Measurements from ENCODE around the gene TMEM116.
"Not testable (repeated sequence)": the region's sequence is repeated elsewhere in the genome, so short reads cannot be mapped to it uniquely, and the experiment has no call there.

The TMEM116 gene

DNA sequence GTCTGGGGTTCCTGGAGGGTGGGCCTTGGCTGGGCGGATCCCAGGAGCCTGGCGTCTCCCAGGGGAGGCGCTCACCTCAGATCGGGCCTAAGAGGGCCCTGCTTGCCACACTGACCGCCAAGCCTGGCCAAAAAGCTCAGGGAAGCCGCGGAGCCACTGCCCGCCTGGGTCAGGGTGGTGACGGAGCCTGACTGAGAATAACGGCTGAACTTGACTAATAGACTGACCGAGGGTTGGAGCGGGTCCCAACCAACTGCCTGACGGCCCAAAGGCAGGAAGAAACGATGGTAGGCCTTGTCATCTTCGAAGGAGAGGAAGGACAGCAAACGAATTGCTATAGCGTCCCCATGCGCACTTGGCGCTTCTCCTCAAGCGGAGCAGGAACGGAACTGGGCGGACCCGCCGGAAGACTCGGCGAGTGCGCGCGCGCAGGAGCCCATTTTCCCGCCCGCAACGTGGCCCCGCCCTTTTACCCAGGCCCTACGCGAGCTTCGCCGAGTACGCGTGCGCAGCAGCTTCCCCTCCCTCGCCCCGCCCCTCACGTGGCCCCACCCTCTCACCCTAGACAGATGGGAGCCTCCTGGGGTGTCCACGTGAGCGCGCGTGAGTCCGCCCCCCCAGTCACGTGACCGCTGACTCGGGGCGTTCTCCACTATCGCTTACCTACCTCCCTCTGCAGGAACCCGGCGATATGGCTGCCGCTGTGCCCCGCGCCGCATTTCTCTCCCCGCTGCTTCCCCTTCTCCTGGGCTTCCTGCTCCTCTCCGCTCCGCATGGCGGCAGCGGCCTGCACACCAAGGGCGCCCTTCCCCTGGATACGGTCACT lies at the start of gene TMEM116, which contains the start of gene ERP29:
TSS of gene TMEM116 (minus strand) at position 391 of the 826 bp plus-strand sequence. CDS start 7,895 bp downstream, outside the sequence.
TSS of gene ERP29 (plus strand) at position 652 of the 826 bp plus-strand sequence. CDS start at position 692, 40 bp downstream.
- peak; percentile 97 for DNase-seq

DNA sequence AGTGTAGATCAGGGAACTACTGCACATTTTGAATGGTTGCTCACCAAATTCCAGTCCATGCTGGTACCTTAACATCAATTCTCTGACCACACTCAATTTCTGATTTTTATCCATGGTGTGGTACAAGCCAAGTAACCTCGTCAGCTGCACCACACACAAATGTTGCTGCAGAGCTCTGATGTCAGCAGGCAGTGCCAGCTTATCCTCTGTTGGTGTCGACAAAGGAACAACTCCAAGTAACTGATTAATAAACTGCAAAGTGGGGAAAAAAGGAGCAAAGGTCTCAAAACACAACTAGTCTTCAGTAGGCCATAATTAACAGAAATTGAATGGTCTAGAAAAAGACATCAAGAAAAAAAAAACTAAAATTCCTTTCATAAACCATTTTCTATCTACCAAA lies 48.2 kb upstream of the TMEM116 start:
- DNase-seq, result no peak

DNA sequence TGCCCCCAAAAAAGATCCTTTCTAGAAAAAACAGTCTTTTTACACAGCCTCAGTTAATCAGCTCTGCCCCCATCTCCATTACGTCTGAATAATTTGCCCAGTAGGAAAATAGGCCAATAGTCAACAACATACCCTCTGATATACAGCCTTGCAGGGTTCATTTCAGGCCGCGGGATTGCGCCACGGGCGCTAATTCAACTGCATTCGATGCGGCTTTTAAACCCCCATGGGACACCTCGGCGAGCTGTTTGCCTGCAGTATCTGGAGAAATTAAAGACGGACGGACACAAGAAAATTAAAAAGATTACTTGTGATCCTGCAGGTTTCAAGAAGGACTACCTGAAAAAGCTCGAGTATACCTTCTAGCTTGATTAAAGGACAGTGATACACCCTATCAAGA lies 36.4 kb upstream of the TMEM116 start:
- no peak for DNase-seq

DNA sequence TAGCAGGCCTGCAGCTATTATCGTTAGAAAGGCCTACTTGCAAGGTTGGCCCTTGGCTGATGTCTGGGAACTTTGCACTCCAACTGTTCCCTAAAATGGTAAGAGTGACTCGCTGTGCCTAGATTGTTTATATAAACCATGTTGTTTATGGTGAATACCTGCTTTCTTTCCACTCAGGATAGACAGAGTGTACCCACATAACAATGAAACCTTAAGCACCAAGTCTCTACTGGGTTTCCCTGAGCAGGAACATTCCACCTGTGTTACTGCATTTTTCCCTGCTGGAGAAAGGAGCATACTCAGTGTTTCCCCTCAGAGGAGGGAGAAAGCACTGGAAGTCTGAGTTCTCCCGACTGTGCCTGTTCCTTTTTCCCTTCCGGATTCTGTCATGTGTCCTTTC lies 33.0 kb upstream of the TMEM116 start:
- no peak for DNase-seq

DNA sequence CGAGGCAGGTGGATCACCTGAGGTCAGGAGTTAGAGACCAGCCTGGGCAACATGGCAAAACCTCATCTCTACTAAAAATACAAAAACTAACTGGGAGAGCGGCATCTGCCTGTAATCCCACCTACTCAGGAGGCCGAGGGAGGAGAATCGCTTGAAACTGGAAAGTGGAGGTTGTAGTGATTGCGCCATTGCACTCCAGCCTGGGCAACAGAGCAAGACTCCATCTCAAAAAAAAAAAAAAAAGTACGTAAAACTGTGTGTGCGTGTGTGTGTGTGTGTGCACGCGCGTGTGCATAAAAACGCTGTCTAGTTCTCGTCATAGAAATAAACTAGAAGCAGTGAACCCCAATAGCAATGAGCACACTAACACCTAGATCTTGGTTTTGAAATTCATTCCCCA lies 23.6 kb upstream of the TMEM116 start:
- not testable (repeated sequence) for DNase-seq

DNA sequence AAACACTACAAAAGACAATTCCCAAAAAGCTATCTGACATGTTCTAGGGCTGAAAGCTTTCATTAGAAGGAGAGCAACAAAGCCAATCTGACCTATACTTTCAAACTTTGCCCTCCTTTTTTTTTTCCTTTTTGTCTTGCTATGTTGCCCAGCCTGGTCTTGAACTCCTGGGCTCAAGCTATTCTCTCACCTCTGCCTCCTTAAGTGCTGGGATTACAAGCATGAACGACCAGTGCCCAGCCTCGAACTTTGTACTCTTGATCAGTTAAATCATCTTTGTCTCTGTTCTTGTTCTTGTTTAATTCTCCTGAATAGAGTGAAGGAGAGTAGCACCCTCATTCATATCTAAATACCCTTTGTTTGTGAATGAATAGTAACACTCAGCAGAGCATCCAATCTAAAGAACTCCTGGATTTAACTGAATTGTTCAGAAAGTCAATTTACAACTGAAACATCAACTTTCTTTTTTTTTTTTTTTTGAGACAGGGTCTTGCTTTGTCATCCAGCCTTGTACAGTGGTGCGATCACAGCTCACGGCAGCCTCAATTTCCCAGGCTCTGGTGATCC lies 22.3 kb upstream of the TMEM116 start:
- DNase-seq, result no peak

DNA sequence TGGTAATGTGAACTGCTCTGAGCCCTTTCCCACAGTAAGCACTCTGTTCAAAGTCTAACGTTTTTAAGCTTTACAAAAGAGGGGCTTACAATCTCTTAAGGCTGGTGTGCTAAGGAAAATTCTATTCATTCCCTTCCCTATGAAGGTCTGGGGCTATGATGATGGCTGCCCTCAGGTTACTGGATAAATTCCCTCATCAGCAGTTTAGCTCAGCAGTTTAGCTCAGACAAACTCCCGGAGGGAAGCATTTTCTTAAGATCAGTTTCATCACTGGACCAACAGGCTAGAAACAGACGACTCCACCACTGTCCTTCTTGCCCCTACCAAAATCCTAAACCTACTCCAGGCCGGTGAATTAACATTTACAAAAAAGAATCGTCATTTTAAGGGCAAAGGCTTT lies 19.3 kb upstream of the TMEM116 start:
- DNase-seq, result no peak

DNA sequence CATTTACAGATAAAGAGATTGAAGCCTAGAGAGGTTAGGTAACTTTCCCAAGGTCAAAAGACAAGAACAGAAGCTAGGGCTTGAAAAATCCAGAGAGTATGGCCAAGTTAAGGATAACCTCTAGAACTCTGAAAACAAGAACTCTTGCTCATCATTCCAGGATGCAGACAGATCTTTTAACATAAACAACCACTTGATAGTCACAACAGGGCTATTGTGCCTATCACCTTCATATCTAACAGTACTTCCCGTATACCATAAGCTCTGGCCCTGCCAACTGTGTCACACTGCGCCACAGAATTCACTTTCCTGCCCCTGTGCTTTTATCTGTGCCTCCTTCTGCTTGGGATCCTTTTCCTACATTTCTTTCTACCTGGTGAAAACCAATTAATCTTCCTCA lies 18.5 kb upstream of the TMEM116 start:
- no peak for DNase-seq

DNA sequence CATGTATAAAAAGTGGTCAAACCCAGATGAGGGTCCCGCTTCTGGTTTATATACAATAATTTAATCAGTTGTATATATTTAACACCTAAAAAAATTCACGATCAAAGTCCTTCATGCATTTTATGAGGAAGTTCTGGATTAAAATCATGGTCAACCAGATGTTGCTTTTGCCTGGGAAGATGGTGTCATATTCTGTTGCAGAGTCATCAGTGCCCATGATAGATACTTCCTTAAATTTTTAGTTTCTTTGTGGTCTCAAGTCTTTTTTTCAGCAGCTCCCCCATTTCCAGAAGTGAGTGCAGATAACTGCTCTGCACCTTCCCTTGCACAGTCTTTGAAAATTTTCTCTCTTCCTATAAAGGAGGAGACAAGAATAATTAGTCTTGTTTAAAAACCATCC lies 16.3 kb upstream of the TMEM116 start:
- DNase-seq, result no peak

DNA sequence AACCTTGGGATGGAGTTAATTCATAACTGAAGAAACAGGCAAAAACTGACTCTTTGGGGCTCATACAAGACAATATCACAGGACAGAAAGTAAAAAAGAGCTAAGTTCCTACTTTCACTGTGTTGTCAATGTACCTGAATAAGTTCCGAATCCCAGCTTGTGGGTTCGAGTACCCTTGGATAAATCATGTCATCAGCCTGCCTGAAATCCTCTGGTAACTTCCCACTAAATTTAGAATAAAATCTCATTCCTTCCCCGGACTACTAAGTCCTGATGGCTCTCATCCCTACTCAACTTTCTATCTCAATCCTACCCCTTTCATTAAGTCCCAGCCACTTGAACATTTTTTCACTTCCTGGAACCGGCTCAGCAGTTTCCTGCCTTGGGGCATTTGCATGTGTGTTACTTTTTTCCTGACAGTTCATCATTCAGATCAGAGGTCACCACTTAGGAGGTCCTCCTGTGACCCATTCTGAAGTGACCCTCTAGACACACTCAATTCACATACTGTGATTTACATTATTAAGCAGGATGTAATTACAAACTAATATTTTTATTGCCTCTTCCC lies 12.9 kb upstream of the TMEM116 start:
- no peak for DNase-seq

DNA sequence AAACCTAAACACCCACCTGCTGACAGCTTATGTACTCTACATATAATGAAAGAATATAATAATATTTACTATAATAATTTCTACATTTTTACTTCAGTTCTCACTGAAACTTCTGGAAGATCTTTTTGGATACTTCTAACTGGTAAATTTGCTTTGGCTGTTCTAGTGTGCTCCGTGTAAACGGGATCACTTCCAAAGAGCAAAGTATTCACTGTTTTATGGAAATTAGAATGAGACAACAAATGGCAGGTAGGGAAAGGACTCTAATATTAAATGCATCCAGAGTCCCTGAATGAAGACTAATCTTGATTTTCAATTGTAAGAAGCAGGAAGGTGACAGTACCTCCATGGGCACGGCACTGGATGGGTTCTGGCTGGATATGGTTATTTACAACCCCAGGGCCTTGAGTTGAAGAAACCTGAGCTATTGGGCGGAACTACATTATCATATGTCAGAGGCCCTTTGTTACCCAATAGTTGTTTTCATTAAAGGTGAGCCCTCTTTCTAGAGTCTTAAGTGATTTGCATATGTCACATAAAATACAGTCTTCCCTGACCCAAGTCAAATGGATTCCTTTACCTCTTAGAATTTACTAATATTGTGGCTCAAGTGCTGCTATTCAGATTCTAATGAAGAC lies 10.9 kb upstream of the TMEM116 start:
- DNase-seq, result no peak

DNA sequence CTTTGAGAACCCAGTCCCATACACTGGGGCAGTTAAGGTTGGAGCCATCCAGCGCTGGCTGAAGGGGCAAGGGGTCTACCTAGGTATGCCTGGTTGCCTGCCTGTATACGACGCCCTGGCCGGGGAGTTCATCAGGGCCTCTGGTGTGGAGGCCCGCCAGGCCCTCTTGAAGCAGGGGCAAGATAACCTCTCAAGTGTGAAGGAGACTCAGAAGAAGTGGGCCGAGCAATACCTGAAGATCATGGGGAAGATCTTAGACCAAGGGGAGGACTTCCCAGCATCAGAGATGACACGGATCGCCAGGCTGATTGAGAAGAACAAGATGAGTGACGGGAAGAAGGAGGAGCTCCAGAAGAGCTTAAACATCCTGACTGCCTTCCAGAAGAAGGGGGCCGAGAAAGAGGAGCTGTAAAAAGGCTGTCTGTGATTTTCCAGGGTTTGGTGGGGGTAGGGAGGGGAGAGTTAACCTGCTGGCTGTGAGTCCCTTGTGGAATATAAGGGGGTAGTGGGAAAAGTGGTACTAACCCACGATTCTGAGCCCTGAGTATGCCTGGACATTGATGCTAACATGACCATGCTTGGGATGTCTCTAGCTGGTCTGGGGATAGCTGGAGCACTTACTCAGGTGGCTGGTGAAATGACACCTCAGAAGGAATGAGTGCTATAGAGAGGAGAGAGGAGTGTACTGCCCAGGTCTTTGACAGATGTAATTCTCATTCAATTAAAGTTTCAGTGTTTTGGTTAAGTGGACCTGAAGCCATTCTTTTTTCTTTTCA lies 9.5 kb upstream of the TMEM116 start:
- no peak for DNase-seq

DNA sequence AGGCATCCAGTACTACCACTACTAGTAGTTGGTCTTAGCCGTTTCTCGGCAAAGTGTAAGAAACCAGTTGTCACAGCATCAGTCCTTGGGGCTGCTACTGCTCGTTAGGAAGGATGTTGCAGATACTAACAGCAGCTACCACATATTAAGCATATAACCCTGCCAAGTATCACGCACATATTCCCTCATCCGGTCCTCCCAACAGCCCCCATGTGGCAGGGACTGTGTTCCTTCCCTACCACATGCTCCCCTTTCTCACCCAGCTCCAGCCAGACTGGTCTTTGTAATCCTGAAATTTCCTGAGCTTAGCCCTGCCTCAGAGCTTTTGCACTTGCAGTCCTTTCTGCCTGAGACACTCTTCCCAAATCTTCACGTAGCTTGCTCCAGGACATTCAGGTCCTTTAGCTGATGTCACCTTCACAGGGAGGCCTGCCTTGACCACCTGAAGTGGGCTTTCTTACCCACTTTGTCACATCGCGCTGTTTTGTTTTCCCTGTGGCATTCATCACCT lies 8.0 kb upstream of the TMEM116 start:
- no peak for DNase-seq

DNA sequence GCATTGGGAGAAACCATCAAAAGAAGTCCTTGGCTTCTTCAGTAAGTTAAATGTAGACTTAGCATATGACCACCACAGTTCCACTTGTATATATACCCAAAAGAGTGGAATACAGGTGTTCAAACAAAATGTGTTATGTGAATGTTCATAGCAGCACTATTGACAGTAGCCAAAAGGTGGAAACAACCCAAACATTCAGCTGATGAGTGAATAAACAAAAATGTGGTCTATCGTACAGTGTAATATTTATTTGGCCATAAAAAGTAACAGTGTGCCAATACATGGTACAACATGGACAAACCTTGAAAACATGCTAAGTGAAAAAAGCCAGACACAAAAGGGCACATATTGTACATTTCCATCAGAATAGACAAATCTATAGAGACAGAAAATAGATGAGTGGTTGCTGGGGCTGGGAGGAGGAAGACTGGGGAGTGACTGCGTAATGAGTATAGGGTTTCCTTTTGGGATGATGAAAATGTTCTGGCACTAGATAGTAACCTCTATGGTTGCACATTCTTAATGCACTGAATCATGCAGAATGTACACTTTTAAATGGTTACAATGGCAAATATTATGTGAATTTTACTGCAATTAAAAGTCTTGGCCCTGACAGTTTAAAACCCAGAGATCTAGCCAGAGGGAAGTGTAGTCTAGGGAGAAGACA lies 5.7 kb upstream of the TMEM116 start:
- no peak for DNase-seq

DNA sequence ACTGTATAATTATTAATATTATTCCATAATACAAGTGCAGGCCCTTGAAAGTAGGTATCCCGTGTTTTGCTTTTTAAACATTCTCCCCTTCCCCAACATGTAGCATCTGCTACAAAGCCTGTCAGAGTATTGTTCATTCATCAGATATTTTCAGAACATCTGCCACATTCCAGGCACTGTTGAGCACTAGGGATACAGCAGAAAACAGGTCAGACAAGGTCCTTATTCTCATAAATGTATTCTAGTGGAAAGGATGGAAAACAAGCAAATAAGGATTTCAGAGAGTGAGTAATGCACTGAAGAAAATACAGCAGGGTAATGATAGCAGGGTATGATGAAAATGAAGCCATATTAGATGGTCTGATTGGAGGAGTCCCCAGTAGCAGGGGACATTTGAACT lies 4.1 kb upstream of the TMEM116 start:
- DNase-seq, result no peak

DNA sequence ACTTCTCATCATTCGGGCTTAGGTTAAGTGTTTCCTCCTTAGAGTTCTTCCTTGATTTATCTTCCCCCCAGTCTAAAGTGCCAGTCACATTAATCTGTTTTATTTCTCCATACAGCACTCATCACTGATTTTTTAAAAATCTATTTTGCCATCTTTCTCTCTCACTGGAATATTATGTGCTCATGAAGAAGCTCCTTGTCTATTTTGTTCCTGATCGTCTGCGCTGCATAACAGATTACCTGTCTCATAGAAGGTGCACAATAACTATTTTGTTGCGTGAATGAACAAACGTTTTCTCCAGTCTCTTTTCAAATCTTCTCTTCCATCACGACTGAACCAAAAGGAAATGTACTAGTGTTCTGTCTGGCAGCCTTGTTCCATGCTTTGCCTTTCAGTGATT lies 3.0 kb upstream of the TMEM116 start:
- DNase-seq, result no peak

DNA sequence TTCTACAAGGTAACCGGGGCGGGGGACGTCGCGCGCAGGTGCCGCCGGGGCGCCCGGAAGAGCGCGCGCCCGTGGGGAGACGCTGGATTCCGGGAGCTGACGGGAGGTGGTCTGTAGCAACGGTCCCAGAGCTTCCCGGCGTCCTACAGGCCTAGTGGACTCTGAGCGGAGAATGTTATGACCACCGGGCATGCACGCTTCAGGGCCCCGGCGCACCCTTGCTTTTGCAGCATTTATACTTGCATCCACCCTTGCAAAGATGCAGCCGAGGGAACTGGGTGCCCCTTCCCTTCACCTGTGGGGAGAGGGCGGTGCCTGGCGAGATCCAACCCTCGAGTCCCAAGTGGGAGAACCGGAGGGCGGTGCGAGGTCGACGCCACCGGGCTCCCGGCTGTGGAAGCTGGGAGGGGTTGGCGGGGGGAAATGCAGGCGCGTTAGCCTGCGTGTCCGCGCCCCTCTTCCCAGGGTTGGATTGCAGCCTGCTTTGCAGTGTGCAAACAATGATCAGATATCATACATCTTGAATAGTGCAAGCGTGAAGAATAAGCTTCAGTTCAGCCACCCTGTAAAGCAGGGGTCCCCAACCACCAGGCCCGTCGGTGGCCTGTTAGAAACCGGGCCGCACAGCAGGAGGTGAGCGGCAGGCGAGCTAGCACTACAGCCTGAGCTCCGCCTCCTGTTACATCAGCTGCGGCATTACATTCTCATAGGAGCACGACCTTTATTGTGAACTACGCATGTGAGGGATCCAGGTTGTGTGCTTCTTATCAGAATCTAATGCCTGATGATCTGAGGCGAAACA lies 837 bp upstream of the TMEM116 start:
- no peak for DNase-seq

DNA sequence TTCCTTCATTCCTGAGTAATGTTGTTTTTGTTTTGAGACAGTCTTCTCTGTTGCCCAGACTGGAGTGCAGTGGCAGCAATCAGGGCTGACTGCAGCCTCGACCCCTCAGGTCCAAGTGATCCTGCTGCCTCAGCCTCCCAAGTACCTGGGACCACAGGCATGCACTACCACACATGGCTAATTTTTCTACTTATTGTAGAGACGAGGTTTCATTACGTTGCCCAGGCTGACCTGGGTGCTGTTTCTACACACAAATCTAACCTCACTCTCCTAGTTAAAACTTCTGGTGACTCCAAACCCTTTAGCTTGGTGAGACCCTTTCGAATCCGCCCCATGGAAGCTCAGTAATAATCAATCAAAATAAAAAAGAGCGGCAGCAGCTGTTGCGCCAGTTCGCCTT lies 1.3 kb downstream of the TMEM116 start:
- no peak for DNase-seq

DNA sequence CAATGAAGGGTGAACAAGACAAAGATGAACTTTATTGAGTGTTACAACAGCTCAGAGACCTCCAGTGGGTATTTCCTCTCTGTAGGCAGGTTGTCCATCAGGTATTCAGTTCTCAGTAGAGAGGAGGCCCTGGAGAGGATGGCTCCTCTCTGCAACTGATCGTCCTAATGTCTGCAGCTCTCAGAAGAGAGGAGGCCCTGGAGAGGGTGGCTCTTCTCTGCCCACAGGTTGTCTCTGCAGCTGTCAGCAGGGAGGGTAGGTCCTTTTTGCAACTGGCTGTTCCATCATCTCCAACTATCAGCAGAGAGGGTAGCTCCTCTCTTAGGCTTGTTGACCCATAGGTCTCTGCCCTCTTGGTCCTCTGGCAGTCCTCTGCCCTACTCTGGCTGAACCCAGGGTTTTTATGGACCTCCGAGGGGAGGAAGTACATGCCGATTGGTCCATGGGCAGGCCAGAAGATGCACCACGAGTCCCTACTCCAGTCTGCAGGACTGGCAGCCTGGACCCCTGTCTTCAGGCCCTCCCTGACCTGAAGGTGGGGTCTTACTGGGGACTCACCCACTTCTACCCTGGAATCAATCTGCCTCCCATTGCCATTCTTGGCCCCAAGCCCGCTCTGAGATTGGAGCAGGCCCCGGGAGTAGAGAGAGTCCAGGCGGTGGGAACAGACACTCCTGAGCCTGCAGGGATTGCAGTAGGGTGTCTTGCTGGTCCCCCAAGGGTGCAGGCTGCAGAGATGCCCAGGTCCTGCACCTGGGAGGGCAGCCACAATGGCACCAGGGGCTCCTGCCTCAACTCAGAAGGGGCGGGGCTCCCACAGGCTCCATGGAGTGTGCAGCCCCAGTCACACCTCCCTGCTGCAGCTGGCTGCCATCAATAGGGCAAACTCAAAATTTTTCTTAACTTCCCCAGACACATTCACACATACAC lies 2.3 kb downstream of the TMEM116 start:
- no peak for DNase-seq

DNA sequence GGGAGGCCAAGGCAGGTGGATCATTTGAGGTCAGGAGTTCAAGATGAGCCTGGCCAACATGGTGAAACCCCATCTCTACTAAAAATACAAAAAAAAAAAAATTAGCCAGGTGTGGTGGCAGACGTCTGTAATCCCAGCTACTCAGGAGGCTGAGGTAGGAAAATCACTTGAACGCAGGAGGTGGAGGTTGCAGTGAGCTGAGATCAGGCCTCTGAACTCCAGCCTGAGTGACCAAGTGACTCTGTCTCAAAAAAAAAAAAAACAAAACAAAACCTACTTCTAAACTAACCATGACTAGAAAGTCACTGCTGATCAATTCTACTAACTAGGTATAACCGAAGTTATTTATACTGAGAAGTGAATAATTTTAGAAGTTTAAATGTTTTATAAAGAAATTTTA lies 3.4 kb downstream of the TMEM116 start:
- not testable (repeated sequence) for DNase-seq

Measured in KG1 (cell line).